CD14-positive monocyte (primary cell): ENCODE results near the gene CHST15. TPM values are rescaled to one million over a fixed set of nuclear protein-coding genes. Genes with fewer than 3 reads are reported as not detected.
"Not testable (repeated sequence)": the region's sequence is repeated elsewhere in the genome, so short reads cannot be mapped to it uniquely, and the experiment has no call there.

Experiments
- DNase-seq, 3 donors: peaks; one replicate each; pipeline ENCODE4 v3.0.0-alpha.2; 2011 to 2022
- H2AFZ ChIP-seq: 2 replicates; pipeline ENCODE4 v1.6.0; 2012; ENCODE audit warnings: mild to moderate bottlenecking, low read depth, low read length, inconsistent platforms; ENCODE audit not compliant: insufficient read depth, poor library complexity, severe bottlenecking
- H3K27ac ChIP-seq, 2 donors: 1 replicate in 1 of 2; 2 replicates in 1 of 2; pipeline ENCODE4 v1.5.1; 2012 to 2013; ENCODE audit warnings: low read length in 2 of 2, control low read depth in 1 of 2, inconsistent platforms in 1 of 2, low read depth in 1 of 2, mild to moderate bottlenecking in 1 of 2
- H3K27me3 ChIP-seq, 2 donors: one replicate each; pipeline versions ENCODE4 v1.6.0 to v1.6.1; 2011 to 2013; ENCODE audit warnings: low read length in 2 of 2; ENCODE audit not compliant: control insufficient read depth in 2 of 2, insufficient read depth in 2 of 2
- H3K36me3 ChIP-seq, 2 donors: replicated peaks in 1 of 2; 1 replicate in 1 of 2; 2 replicates in 1 of 2; pipeline versions ENCODE4 v1.5.1 to v1.6.1; 2012 to 2013; ENCODE audit warnings: low read length in 2 of 2, control low read depth in 1 of 2, inconsistent platforms in 1 of 2, mild to moderate bottlenecking in 1 of 2; ENCODE audit not compliant: insufficient read depth in 2 of 2, control insufficient read depth in 1 of 2
- H3K4me1 ChIP-seq, 2 donors: 1 replicate in 1 of 2; 2 replicates in 1 of 2; pipeline versions ENCODE4 v1.5.1 to v1.6.1; 2012 to 2013; ENCODE audit warnings: low read length in 2 of 2, control low read depth in 1 of 2, inconsistent platforms in 1 of 2, mild to moderate bottlenecking in 1 of 2, moderate library complexity in 1 of 2; ENCODE audit not compliant: insufficient read depth in 2 of 2, control insufficient read depth in 1 of 2
- H3K4me2 ChIP-seq: replicated peaks from 2 replicates; pipeline ENCODE3; 2012; ENCODE audit warnings: low read length, moderate library complexity, mild to moderate bottlenecking; ENCODE audit not compliant: poor library complexity, severe bottlenecking; ENCODE audit errors: extremely low read depth
- H3K4me3 ChIP-seq, 3 experiments: fragments of 200-600 bp in 1 of 3; sonication (generic) in 1 of 3; replicated peaks in 1 of 3; 1 replicate in 2 of 3; 2 replicates in 1 of 3; pipeline ENCODE4 v1.5.1; 2011 to 2013; ENCODE audit warnings: low read length in 3 of 3, mild to moderate bottlenecking in 3 of 3, control low read depth in 2 of 3, low read depth in 2 of 3, inconsistent platforms in 1 of 3, moderate library complexity in 1 of 3
- H3K79me2 ChIP-seq: 2 replicates; pipeline ENCODE4 v1.6.0; 2012; ENCODE audit warnings: mild to moderate bottlenecking, control low read depth, inconsistent platforms, low read length, moderate library complexity; ENCODE audit not compliant: insufficient read depth
- H3K9ac ChIP-seq: 2 replicates; pipeline ENCODE4 v1.6.0; 2017; ENCODE audit warnings: low read length, mild to moderate bottlenecking; ENCODE audit not compliant: insufficient read depth, poor library complexity, severe bottlenecking
- H3K9me3 ChIP-seq, 2 donors: replicated peaks in 1 of 2; 1 replicate in 1 of 2; 2 replicates in 1 of 2; pipeline versions ENCODE4 v1.5.1 to v1.6.1; 2012 to 2013; ENCODE audit warnings: low read length in 2 of 2, control low read depth in 1 of 2; ENCODE audit not compliant: control insufficient read depth in 1 of 2, insufficient read depth in 1 of 2
- H4K20me1 ChIP-seq: 2 replicates; pipeline ENCODE4 v1.6.0; 2012; ENCODE audit warnings: mild to moderate bottlenecking, low read length, control low read depth, moderate library complexity; ENCODE audit not compliant: insufficient read depth
- H3K27ac Mint-ChIP-seq, 7 donors: one replicate each; pipeline ENCODE4 v1.8.0; 2020; ENCODE audit warnings: mild to moderate bottlenecking in 7 of 7, mixed read lengths in 7 of 7, moderate library complexity in 6 of 7, inconsistent platforms in 2 of 7
- H3K27me3 Mint-ChIP-seq, 3 donors: one replicate each; pipeline ENCODE4 v1.8.0; 2021 to 2022; ENCODE audit warnings: low read depth in 3 of 3, mild to moderate bottlenecking in 3 of 3, mixed read lengths in 3 of 3, moderate library complexity in 3 of 3, inconsistent platforms in 1 of 3
- H3K36me3 Mint-ChIP-seq, 2 donors: one replicate each; pipeline ENCODE4 v1.8.0; 2020; ENCODE audit warnings: mixed read lengths in 2 of 2, inconsistent platforms in 1 of 2, mild to moderate bottlenecking in 1 of 2
- H3K4me1 Mint-ChIP-seq: one replicate; pipeline ENCODE4 v1.8.0; 2020; ENCODE audit warnings: mild to moderate bottlenecking, mixed read lengths
- H3K4me3 Mint-ChIP-seq, 2 donors: one replicate each; pipeline ENCODE4 v1.8.0; 2020; ENCODE audit warnings: mild to moderate bottlenecking in 2 of 2, mixed read lengths in 2 of 2, moderate library complexity in 1 of 2
- H3K9me3 Mint-ChIP-seq, 7 donors: one replicate each; pipeline ENCODE4 v1.8.0; 2020 to 2022; ENCODE audit warnings: mixed read lengths in 7 of 7, mild to moderate bottlenecking in 6 of 7, moderate library complexity in 6 of 7, inconsistent platforms in 2 of 7
- WGBS: methylation state at CpG from one replicate; pipeline ENCODE4 v1.1.5; 2013; ENCODE audit warnings: missing lambda C conversion rate; ENCODE audit not compliant: insufficient coverage; 5-methylcytosine and 5-hydroxymethylcytosine counted together
- intact Hi-C, 2 donors: fragments of 100-400 bp; cut with micrococcal nuclease; formaldehyde crosslinking; loops; one replicate each; pipeline versions ENCODE4 v1.15.0 to v1.15.1; 2023
- polyA plus RNA-seq, 3 donors: library from polyadenylated mRNA; depleted of rRNA in 1 of 3; unstranded in 2 of 3; stranded (reverse) in 1 of 3; fragments of 300-500 nt in 2 of 3; fragments of >200 nt in 1 of 3; fragmentation: Illumina TruSeq in 2 of 3; gene quantifications; 1 replicate in 2 of 3; 2 replicates in 1 of 3; pipeline ENCODE4 v1.2.3, GENCODE V29; 2012 to 2021
- TF ChIP-seq, protein P1 (sequence below): fragments of 200-600 bp; IDR thresholded peaks from one replicate; pipeline ENCODE4 v1.8.0; 2022; ENCODE audit warnings: antibody characterized with exemption, mild to moderate bottlenecking

CHST15 gene
- polyA plus RNA-seq, 3 donors: 54.4 to 106 (median 87.5) TPM

DNA sequence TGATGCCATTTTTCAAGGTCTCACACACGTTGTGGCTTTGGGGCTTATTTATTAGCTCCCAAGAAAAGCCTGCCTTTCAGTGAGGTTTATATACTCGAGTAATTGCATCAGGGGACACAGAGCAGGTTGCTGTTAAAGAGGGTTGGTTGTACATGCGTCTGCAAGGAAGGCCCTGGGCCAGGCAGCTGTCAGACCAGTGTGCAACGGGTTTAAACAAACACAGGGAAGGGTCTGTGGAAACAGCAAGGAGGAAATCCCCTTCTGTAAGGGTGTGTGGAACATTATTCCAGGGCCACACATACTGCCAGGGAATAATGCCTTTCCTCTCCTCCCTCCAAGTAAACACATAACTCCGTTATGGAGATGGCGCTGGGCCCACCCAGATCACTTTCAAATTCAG, 1.7 kb upstream of the CHST15 start:
- Histone ChIP-seq H2AFZ (no peak overlapping the region), H3K36me3 (peaks cover 0 to 13% of the 10 kb centered on the region in 2 donors), H3K4me2 (peak overlapping the region; percentile 98), H3K27me3 (peaks cover 0 to 22% of the 10 kb centered on the region in 2 donors), H4K20me1 (peaks cover 21% of the 10 kb centered on the region), H3K4me1 (peaks cover 33 to 40% of the 10 kb centered on the region in 2 donors), H3K9ac (no peak overlapping the region), H3K4me3 (peak overlapping the region in 1 of 3 experiments; percentile 99), H3K27ac (no peak overlapping the region), H3K9me3 (peaks cover 6 to 9% of the 10 kb centered on the region in 2 donors), H3K79me2 (peaks cover 34% of the 10 kb centered on the region)
- Mint-ChIP-seq H3K27ac (peak overlapping the region in 1 of 7 donors; percentile 92), H3K36me3 (peaks cover 28 to 30% of the 10 kb centered on the region in 2 donors), H3K27me3 (peaks cover 15 to 34% (median 30%) of the 10 kb centered on the region in 3 donors), H3K9me3 (peaks cover 1 to 23% (median 11%) of the 10 kb centered on the region in 7 donors), H3K4me1 (peaks cover 39% of the 10 kb centered on the region), H3K4me3 (peak overlapping the region; percentile 90 to 93)
- 86% methylated on average over 5 of the region's 6 CpGs for WGBS
- TF ChIP-seq, protein P1, sequence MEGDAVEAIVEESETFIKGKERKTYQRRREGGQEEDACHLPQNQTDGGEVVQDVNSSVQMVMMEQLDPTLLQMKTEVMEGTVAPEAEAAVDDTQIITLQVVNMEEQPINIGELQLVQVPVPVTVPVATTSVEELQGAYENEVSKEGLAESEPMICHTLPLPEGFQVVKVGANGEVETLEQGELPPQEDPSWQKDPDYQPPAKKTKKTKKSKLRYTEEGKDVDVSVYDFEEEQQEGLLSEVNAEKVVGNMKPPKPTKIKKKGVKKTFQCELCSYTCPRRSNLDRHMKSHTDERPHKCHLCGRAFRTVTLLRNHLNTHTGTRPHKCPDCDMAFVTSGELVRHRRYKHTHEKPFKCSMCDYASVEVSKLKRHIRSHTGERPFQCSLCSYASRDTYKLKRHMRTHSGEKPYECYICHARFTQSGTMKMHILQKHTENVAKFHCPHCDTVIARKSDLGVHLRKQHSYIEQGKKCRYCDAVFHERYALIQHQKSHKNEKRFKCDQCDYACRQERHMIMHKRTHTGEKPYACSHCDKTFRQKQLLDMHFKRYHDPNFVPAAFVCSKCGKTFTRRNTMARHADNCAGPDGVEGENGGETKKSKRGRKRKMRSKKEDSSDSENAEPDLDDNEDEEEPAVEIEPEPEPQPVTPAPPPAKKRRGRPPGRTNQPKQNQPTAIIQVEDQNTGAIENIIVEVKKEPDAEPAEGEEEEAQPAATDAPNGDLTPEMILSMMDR: no peak
- intact Hi-C loops: loop anchor here in 1 of 2 donors (2.0 to 10.0 kb wide), 2 partner anchors 54 to 170 kb away; no protein-coding TSS in a partner anchor
- DNase-seq: no peak

DNA sequence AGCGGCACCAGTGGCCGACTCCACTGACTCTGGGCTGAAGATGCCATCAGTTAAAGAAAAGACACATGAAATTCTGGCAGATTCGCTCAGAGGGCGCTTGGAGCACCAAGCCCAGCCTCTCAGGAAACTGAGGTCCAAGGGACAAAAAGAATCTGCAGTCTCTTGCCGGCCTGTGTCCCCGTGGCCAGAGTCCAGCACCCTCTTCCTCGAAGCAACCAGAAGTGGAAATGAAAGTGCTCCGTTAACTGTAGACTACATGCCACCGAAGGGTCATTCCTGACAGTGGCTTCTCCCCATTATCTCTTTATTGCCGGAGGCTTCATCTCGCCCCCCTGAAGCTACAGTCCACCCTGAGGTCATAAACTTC, 1.0 kb upstream of the CHST15 start:
- H3K36me3 Mint-ChIP-seq: peaks cover 33 to 35% of the 10 kb centered on the region in 2 donors
- Histone ChIP-seq H3K4me1 (peaks cover 35 to 40% of the 10 kb centered on the region in 2 donors), H3K27ac (peak overlapping the region; percentile 83 to 92), H3K4me2 (peak overlapping the region; percentile 98), H3K36me3 (peaks cover 0 to 20% of the 10 kb centered on the region in 2 donors), H3K4me3 (peak overlapping the region; percentile 80 to 99 (median 96)), H3K27me3 (peaks cover 0 to 22% of the 10 kb centered on the region in 2 donors), H3K79me2 (peaks cover 41% of the 10 kb centered on the region), H3K9me3 (peaks cover 5 to 6% of the 10 kb centered on the region in 2 donors), H4K20me1 (peaks cover 28% of the 10 kb centered on the region), H3K9ac (peak overlapping the region; percentile 96), H2AFZ (no peak overlapping the region)
- DNase-seq: peak; percentile 48 to 55 (median 49)
- TF ChIP-seq, protein P1: no peak
- peak overlapping the region; percentile 92 to 96 (median 95) for H3K27ac Mint-ChIP-seq
- H3K9me3 Mint-ChIP-seq: peaks cover 0 to 23% (median 9%) of the 10 kb centered on the region in 7 donors
- peak overlapping the region; percentile 90 to 93 for H3K4me3 Mint-ChIP-seq
- H3K27me3 Mint-ChIP-seq: peaks cover 21 to 38% (median 37%) of the 10 kb centered on the region in 3 donors
- 19% methylated on average over 8 of the region's 11 CpGs for WGBS
- intact Hi-C loops: loop anchor here (2.0 to 10.0 kb wide), 5 partner anchors 54 to 293 kb away; no protein-coding TSS in a partner anchor
- H3K4me1 Mint-ChIP-seq: peaks cover 39% of the 10 kb centered on the region

DNA sequence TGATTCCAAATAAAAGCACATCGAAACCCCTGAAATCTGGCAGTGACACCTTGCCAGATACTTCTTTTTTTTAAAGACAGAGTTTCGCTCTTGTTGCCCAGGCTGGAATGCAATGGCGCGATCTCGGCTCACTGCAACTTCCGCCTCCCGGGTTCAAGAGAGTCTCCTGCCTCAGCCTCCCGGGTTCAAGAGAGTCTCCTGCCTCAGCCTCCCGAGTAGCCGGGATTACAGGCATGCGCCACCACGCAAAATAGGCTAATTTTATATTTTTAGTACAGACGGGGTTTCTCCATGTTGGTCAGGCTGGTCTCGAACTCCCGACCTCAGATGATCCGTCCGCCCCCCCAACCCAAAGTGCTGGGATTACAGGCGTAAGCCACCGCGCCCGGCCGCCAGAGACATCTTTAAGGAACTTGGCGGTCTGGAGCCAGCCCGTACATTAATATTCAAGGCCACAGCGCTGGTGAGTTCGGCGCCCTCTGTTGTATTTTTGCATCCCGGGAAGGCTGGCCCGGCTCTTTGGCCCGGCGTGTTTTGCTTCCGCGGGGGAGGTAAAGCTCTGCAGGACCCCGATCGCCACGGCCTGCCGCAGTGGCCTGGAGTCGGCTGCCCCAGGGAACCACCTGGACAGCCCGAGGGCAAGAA, 498 bp upstream of the CHST15 start:
- Histone ChIP-seq H3K4me2 (peak overlapping the region; percentile 98), H3K27me3 (peaks cover 0 to 22% of the 10 kb centered on the region in 2 donors), H3K79me2 (peaks cover 46% of the 10 kb centered on the region), H4K20me1 (peaks cover 33% of the 10 kb centered on the region), H3K4me1 (peaks cover 37 to 42% of the 10 kb centered on the region in 2 donors), H3K9ac (peak overlapping the region; percentile 96), H3K27ac (peak overlapping the region; percentile 83 to 92), H3K4me3 (peak overlapping the region; percentile 80 to 99 (median 96)), H3K36me3 (peaks cover under 1 to 23% of the 10 kb centered on the region in 2 donors)
- peaks cover 0 to 23% (median 9%) of the 10 kb centered on the region in 7 donors for H3K9me3 Mint-ChIP-seq
- peaks cover 42% of the 10 kb centered on the region for H3K4me1 Mint-ChIP-seq
- H3K4me3 Mint-ChIP-seq: peak overlapping the region; percentile 90 to 93
- H3K36me3 Mint-ChIP-seq: peaks cover 38 to 40% of the 10 kb centered on the region in 2 donors
- H3K27me3 Mint-ChIP-seq: peaks cover 23 to 39% (median 38%) of the 10 kb centered on the region in 3 donors
- intact Hi-C loops: loop anchor here (1.0 to 10.0 kb wide), 8 partner anchors 49 to 293 kb away; no protein-coding TSS in a partner anchor
- 5% methylated on average over 37 of the region's 39 CpGs for WGBS
- H3K9me3 ChIP-seq, H2AFZ ChIP-seq: not testable (repeated sequence)
- peak overlapping the region; percentile 92 to 96 (median 95) for H3K27ac Mint-ChIP-seq
- DNase-seq: peak; percentile 59 to 63 (median 61)
